ENCODE results near the gene TSHZ2.

Gene TSHZ2

DNA sequence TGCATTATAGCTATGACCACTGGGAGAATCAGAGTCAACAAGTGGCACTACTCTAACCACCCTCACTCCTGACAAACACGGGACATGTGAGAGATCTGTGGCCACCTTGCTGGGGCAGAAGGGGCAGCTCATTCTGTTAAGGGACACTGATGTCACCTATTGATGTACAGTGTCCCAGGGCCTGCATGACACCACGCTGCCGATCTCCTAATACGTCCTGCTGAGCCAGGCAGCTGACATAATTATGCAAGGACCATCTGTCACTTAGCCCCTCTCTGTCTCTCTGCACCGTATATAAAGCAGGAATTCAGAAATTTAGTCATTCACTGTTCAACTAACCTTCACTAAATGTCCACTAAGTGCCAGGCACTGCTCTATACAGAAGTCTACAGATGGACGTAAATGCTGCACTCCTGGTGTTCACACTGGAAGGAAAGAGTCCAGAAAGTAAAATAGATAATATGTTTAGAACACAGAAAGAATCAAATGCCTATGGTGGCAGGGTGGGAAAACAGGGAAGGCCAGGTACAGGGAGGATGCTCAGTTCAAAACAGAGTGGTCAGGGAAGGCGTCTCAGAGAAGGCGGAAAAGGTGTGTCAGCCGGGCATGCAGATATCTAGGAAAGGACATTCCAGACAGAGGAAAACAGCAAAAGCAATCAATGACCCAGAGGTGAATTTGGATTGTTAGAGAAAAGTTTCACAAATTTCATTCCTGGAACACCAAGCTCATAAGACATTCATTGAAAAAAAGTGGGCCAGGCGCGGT is 447.7 kb downstream of the TSHZ2 start:
- TF ChIP-seq, protein P1, sequence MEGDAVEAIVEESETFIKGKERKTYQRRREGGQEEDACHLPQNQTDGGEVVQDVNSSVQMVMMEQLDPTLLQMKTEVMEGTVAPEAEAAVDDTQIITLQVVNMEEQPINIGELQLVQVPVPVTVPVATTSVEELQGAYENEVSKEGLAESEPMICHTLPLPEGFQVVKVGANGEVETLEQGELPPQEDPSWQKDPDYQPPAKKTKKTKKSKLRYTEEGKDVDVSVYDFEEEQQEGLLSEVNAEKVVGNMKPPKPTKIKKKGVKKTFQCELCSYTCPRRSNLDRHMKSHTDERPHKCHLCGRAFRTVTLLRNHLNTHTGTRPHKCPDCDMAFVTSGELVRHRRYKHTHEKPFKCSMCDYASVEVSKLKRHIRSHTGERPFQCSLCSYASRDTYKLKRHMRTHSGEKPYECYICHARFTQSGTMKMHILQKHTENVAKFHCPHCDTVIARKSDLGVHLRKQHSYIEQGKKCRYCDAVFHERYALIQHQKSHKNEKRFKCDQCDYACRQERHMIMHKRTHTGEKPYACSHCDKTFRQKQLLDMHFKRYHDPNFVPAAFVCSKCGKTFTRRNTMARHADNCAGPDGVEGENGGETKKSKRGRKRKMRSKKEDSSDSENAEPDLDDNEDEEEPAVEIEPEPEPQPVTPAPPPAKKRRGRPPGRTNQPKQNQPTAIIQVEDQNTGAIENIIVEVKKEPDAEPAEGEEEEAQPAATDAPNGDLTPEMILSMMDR (IDR thresholded peaks at IDR 0.05; ENCODE audit: insufficient read depth, missing control alignments): no peak
- DNase-seq (ENCODE audit: insufficient read length, low spot score): no peak
- FAIRE-seq: no peak

DNA sequence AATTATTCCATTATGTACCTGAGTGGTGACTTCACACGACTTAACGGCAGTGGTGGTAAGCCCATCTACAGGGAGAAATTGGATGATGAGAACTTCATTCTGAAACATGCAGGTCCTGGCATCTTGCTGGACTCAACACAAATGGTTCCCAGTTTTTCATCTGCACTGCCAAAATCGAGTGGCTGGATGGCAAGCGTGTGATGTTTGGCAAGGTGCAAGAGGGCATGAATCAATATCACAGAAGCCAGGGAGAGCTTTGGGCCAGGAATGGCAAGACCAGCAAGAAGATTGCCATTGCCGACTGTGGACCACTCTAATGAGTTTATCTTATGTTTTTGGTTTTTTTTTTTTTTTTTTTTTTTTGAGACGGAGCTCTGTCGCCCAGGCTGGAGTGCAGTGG is 449.2 kb downstream of the TSHZ2 start:
- TF ChIP-seq, protein P1 (IDR thresholded peaks at IDR 0.05; ENCODE audit: insufficient read depth, missing control alignments): no peak
- DNase-seq (ENCODE audit: insufficient read length, low spot score) (no peak), FAIRE-seq (no peak)

DNA sequence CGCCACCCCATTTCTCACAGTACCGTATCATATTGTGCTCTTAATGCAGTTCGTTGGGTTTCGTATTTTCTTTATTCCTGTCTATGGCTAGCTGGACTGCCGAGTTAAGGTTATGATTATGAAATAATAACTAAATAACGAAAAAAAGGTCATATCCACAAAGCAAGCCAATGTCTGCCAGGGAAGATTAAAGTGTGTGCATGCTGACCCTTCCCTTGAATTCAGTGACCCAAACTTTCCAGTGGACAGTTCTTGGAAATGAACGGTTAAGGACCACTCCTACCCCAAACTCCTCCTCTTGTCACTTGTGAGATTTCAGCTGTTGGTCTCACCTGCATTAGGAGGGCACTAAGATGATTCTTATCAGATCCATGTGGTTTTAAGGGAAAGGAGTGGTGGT is 449.9 kb downstream of the TSHZ2 start:
- FAIRE-seq (no peak), DNase-seq (ENCODE audit: insufficient read length, low spot score) (no peak)
- TF ChIP-seq, protein P1 (IDR thresholded peaks at IDR 0.05; ENCODE audit: insufficient read depth, missing control alignments): no peak

DNA sequence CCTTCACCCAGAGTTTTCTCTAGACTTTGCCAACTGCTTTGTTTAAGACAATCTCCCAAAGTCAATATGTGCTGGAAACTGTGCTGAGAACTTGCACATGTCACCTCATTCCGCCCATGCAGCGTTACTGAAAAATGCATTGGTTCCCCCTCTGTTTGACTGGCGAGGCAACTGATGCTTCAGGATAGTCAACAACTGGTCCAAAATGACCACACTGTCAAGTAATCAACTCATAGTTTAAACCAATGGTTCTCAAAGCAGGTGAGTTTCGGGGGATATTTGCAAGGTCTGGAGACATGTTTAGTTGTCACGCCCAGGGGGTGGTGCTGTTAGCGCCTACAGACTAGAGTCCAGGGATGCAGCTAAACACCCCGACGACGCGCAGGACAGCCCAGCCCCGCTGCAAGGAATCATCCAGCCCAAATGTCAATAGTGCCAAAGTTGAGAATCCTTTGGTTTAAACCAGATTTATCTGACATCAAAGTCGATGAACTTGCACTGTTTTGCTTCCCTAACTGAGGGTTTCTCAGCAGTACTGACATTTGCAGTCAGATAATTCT is 451.5 kb downstream of the TSHZ2 start:
- DNase-seq (ENCODE audit: insufficient read length, low spot score) (no peak), FAIRE-seq (no peak)
- TF ChIP-seq, protein P1 (IDR thresholded peaks at IDR 0.05; ENCODE audit: insufficient read depth, missing control alignments): no peak

DNA sequence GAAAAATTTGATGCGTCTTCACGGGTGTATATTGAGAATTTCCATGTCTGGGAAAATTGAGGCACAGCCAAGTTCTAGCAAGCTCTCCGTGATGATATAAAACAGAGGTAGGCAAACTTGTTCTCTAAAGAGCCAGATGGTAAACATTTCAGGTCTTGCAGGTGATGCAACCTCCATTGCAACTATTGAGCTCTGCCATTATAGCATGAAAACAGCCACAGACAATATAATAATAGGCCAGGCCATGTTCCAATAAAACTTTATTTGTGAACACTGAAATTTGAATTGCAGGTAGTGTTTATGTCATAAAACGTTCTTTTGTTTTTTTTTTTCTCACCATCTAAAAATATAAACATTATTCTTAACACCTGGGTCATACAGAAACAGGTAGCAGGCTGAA is 453.3 kb downstream of the TSHZ2 start:
- TF ChIP-seq, protein P1 (IDR thresholded peaks at IDR 0.05; ENCODE audit: insufficient read depth, missing control alignments): no peak
- FAIRE-seq: no peak
- no peak for DNase-seq (ENCODE audit: insufficient read length, low spot score)

DNA sequence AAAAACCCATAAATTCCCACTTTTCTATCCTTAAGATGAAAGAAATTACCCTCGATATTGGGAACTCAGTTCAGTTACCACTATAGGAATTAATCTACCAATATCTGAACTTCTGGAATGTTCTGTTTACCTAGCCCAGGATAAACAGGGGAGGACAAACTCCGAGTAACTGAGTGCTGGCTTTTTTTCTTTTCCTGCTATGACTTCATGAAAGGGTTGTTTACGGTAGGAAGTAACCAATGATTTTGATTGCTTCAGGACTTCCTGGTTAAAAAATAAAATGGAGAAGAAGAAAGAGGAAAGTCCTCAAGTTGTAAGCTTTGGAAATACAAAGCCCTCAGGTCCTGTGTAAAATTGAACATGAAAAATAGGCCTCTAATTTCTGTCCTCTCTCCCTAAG is 453.8 kb downstream of the TSHZ2 start:
- DNase-seq (ENCODE audit: insufficient read length, low spot score): no peak
- TF ChIP-seq, protein P1 (IDR thresholded peaks at IDR 0.05; ENCODE audit: insufficient read depth, missing control alignments): no peak
- no peak for FAIRE-seq

DNA sequence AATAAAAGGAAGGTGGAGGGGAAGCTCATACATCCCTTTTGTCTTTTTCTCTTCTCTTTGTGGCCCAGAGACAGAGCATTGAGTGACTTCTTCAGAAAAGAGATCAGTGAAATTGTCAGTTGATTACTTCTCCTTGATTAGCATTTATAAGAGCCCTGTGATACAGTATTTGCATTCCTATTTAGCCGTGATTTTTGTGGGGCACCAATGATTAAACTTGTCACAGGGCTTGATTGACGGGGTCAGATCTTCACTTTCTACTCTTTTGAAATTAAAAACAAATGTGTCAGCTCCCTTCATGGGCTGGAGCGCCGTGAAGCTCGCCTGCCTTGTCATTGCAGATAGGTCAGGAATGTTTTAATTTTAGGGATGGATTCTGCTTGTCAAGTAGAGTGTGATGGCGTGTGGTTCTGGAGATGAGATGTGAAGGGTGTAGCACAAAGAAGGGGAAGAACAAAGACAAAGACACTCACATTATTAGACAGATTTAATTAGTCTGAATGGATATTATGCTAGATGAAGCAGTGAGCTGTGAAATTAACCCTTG is 454.7 kb downstream of the TSHZ2 start:
- DNase-seq (ENCODE audit: insufficient read length, low spot score) (no peak), FAIRE-seq (no peak)
- TF ChIP-seq, protein P1 (IDR thresholded peaks at IDR 0.05; ENCODE audit: insufficient read depth, missing control alignments): no peak
